Measurements from ENCODE around the gene CFAP58.

- no peak for TF ChIP-seq TAF1 (IDR thresholded peaks at IDR 0.05; ENCODE audit: borderline replicate concordance, low read depth, low read length)
- TF ChIP-seq POLR2A (IDR thresholded peaks at IDR 0.05; ENCODE audit: low read depth, low read length), result no peak
- no peak for TF ChIP-seq POLR2AphosphoS5 (IDR thresholded peaks at IDR 0.05; ENCODE audit: low read depth, low read length)
These were observed 45.8 kb upstream of the CFAP58 start for GRCh38 chr10:104307576-104308438.

Measured in GM12892 (cell line).